Measurements from ENCODE around the gene OR51M1. TPM values are rescaled to one million over a fixed set of nuclear protein-coding genes. Genes with fewer than 3 reads are reported as not detected.
"Not testable (repeated sequence)": the region's sequence is repeated elsewhere in the genome, so short reads cannot be mapped to it uniquely, and the experiment has no call there.

Gene OR51M1
- total RNA-seq, 4 donors from 2014 or later, result not detected

- H3K4me3 ChIP-seq (ENCODE audit: low read depth, poor library complexity, severe bottlenecking), result no peak overlapping the region
- intact Hi-C loops (cut with DNase I; ENCODE audit: low total_unique reads), result no loop called here
- TF ChIP-seq CTCF (IDR thresholded peaks at IDR 0.05) (no peak), POLR2A (IDR thresholded peaks at IDR 0.05) (no peak)
- WGBS, 2 donors, result 46 to 52% methylated on average over 2 of the region's 2 CpGs
- no peak for DNase-seq (ENCODE audit: low spot score in 2 of 2)
Observed at GRCh38 chr11:5364214-5364613, 19.4 kb upstream of the OR51M1 start.

GRCh38 chr11:5366365-5366764, 17.2 kb upstream of the OR51M1 start:
- H3K4me3 ChIP-seq (ENCODE audit: low read depth, poor library complexity, severe bottlenecking); intact Hi-C loops (cut with DNase I; ENCODE audit: low total_unique reads); DNase-seq (ENCODE audit: low spot score in 2 of 2): not testable (repeated sequence)
- 82 to 85% methylated on average over 6 of the region's 6 CpGs for WGBS, 2 donors

GRCh38 chr11:5366856-5367255, 16.8 kb upstream of the OR51M1 start:
- WGBS, 2 donors, result 55 to 80% methylated on average over 1 of the region's 1 CpG
- intact Hi-C loops (cut with DNase I; ENCODE audit: low total_unique reads), result no loop called here
- TF ChIP-seq CTCF (IDR thresholded peaks at IDR 0.05) (no peak), POLR2A (IDR thresholded peaks at IDR 0.05) (no peak)
- no peak overlapping the region for H3K4me3 ChIP-seq (ENCODE audit: low read depth, poor library complexity, severe bottlenecking)
- DNase-seq (ENCODE audit: low spot score in 2 of 2), result no peak

GRCh38 chr11:5367448-5368074, 16.1 kb upstream of the OR51M1 start:
- H3K4me3 ChIP-seq (ENCODE audit: low read depth, poor library complexity, severe bottlenecking), result no peak overlapping the region
- TF ChIP-seq CTCF (IDR thresholded peaks at IDR 0.05) (no peak), POLR2A (IDR thresholded peaks at IDR 0.05) (no peak)
- intact Hi-C loops (cut with DNase I; ENCODE audit: low total_unique reads), result no loop called here
- 42 to 84% methylated on average over 2 of the region's 2 CpGs for WGBS, 2 donors
- DNase-seq (ENCODE audit: low spot score in 2 of 2), result no peak

GRCh38 chr11:5368502-5369043, 15.0 kb upstream of the OR51M1 start:
- WGBS, 2 donors, result 53 to 54% methylated on average over 3 of the region's 3 CpGs
- DNase-seq (ENCODE audit: low spot score in 2 of 2), result no peak
- intact Hi-C loops (cut with DNase I; ENCODE audit: low total_unique reads), result no loop called here
- TF ChIP-seq CTCF (IDR thresholded peaks at IDR 0.05) (no peak), POLR2A (IDR thresholded peaks at IDR 0.05) (no peak)
- H3K4me3 ChIP-seq (ENCODE audit: low read depth, poor library complexity, severe bottlenecking), result no peak overlapping the region

- TF ChIP-seq POLR2A (IDR thresholded peaks at IDR 0.05), result no peak
- no peak for TF ChIP-seq CTCF (IDR thresholded peaks at IDR 0.05)
- no peak for DNase-seq (ENCODE audit: low spot score in 2 of 2)
- intact Hi-C loops (cut with DNase I; ENCODE audit: low total_unique reads), result no loop called here
- no peak overlapping the region for H3K4me3 ChIP-seq (ENCODE audit: low read depth, poor library complexity, severe bottlenecking)
Observed at GRCh38 chr11:5369789-5370188, 13.8 kb upstream of the OR51M1 start.

Measured in lower leg skin (tissue), 4 donors.